ENCODE data around the gene MMP1. TPM values are rescaled to one million over a fixed set of nuclear protein-coding genes. Genes with fewer than 3 reads are reported as not detected.

The MMP1 gene
- polyA plus RNA-seq (81.5 to 158 TPM (median 107 TPM) in 3 replicates), polyA minus RNA-seq (29.2 to 105 TPM (median 63.0 TPM) in 3 replicates)
- polyA plus RNA-seq (2011; ENCODE audit: low read depth), result 8.7 TPM
- polyA plus RNA-seq (2011; cell fraction: cytosol; rRNA removed), result 24.4 and 29.6 TPM in 2 replicates
- 121 and 131 TPM in 2 replicates for polyA plus RNA-seq (2011; cell fraction: nucleus; rRNA removed)
- polyA plus RNA-seq (2012; ENCODE audit: low replicate concordance), result 14.7 and 75.0 TPM in 2 replicates
- polyA minus RNA-seq (2011; cell fraction: cytosol; rRNA and poly(A)+ RNA removed), result 20.9 TPM
- polyA minus RNA-seq (2011; cell fraction: nucleus; rRNA and poly(A)+ RNA removed), result 46.0 and 86.9 TPM in 2 replicates

DNA sequence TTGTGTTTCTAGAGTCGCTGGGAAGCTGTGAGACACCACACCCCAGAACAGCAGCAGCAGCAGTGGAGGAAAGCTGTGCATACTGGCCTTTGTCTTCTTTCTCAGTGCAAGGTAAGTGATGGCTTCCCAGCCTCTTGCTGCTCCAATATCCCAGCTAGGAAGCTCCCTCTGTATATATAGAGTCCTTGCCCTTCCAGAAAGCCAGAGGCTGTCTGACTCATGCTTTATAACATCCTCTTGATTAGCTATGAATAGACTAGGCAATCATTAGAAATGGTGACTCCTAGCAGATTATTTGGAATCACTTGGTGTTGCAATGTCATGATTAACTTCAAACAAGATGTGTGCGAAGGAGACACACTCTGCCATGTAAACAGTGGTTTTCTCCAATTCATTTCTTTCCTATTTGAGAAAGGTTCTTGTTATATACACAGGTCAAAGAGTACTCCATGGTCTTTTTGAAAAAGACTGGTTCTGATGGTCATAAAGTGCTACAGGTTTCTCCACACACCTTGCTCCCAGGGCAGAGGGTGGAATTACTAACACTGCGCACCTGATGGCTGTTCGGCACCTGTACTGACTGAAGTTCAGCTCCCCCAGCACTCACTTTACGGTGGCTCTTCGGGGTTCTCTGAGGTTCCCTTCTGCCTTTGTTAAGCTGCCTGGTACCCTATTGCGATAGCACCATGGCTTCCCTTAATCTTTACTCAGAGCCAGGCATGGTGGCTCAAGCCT is at the start of gene MMP1:
TSS of gene MMP1 (minus strand) at position 149 of the 735 bp plus-strand sequence. CDS start at position 81, 68 bp downstream.
- H4K20me1 ChIP-seq (ENCODE audit: control insufficient read depth, extremely low read depth, insufficient read depth, low read length), result no peaks in the 10 kb centered on the region
- H3K4me1 ChIP-seq (ENCODE audit: control insufficient read depth, extremely low read depth, insufficient read depth, low read length), result peaks cover 16% of the 10 kb centered on the region
- H3K27ac ChIP-seq (ENCODE audit: control insufficient read depth, insufficient read depth, low read length), result no peak within 1 kb of the TSS
- H3K9ac ChIP-seq (ENCODE audit: control insufficient read depth, extremely low read depth, insufficient read depth, low read length), result no peak within 1 kb of the TSS
- H3K27me3 ChIP-seq (ENCODE audit: control insufficient read depth, extremely low read depth, insufficient read depth, low read length), result no peaks in the 10 kb centered on the region
- H3K79me2 ChIP-seq (ENCODE audit: control insufficient read depth, insufficient read depth, low read length), result no peaks in the 10 kb centered on the region
- H3K36me3 ChIP-seq (ENCODE audit: control insufficient read depth in 2 of 2, extremely low read depth in 1 of 2, insufficient read depth in 2 of 2, low read length in 2 of 2), result no peaks in the 10 kb centered on the region
- H2AFZ ChIP-seq (ENCODE audit: control insufficient read depth, low read length), result no peak within 1 kb of the TSS
- no peaks in the 10 kb centered on the region for H3K9me3 ChIP-seq (ENCODE audit: control insufficient read depth, low read depth, low read length)
- peak; percentile 93 for FAIRE-seq
- H3K9me1 ChIP-seq (ENCODE audit: control insufficient read depth, extremely low read depth, insufficient read depth, low read length), result no peaks in the 10 kb centered on the region
- no peak for TF ChIP-seq EZH2 (IDR thresholded peaks at IDR 0.05; ENCODE audit: low read length)
- TF ChIP-seq, protein P1, sequence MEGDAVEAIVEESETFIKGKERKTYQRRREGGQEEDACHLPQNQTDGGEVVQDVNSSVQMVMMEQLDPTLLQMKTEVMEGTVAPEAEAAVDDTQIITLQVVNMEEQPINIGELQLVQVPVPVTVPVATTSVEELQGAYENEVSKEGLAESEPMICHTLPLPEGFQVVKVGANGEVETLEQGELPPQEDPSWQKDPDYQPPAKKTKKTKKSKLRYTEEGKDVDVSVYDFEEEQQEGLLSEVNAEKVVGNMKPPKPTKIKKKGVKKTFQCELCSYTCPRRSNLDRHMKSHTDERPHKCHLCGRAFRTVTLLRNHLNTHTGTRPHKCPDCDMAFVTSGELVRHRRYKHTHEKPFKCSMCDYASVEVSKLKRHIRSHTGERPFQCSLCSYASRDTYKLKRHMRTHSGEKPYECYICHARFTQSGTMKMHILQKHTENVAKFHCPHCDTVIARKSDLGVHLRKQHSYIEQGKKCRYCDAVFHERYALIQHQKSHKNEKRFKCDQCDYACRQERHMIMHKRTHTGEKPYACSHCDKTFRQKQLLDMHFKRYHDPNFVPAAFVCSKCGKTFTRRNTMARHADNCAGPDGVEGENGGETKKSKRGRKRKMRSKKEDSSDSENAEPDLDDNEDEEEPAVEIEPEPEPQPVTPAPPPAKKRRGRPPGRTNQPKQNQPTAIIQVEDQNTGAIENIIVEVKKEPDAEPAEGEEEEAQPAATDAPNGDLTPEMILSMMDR (optimal IDR thresholded peaks at IDR 0.05 in 1 of 3, IDR thresholded peaks at IDR 0.05 in 1 of 3, conservative IDR thresholded peaks at IDR 0.05 in 1 of 3; ENCODE audit: extremely low read depth in 1 of 3, insufficient read depth in 2 of 3, low read length in 3 of 3), result no peak
- dilution Hi-C loops (cut with MboI; ENCODE audit: extremely low pct_ligation_motif_present, low sequenced_read_pairs), result no loop called here
- H3K4me3 ChIP-seq (ENCODE audit: control insufficient read depth in 2 of 3, extremely low read depth in 1 of 3, insufficient read depth in 2 of 3, low read depth in 1 of 3, low read length in 3 of 3), result no peak within 1 kb of the TSS
- no peak for DNase-seq (ENCODE audit: low read depth, low spot score)
- H3K4me2 ChIP-seq (ENCODE audit: control insufficient read depth, extremely low read depth, insufficient read depth, low read depth, low read length), result peak within 1 kb of the TSS; percentile 2

DNA sequence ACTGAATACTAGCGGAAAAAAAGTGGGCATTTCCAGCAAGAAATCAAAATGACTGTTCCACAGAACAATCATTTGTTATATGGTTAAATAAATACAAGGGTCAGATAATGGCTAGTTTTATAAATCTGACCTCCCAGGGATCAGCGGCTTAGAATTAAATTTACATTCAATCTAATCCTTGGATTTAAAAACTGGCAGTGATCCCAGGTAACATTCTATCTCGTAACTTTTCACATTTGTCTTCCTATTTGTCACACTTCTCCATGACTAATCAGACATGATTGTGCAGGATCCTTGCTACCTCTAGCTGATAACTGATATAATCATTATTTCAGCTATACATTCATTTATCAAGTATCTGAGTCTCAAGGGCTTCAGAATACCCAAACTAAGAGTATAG is 48.3 kb upstream of the MMP1 start:
- dilution Hi-C loops (cut with MboI; ENCODE audit: extremely low pct_ligation_motif_present, low sequenced_read_pairs), result no loop called here

More for the DNA sequence above, 48.3 kb upstream of the MMP1 start:
- no peaks in the 10 kb centered on the region for H3K9me3 ChIP-seq (ENCODE audit: control insufficient read depth, low read depth, low read length)
- no peaks in the 10 kb centered on the region for H3K27me3 ChIP-seq (ENCODE audit: control insufficient read depth, extremely low read depth, insufficient read depth, low read length)
- FAIRE-seq (no peak), DNase-seq (ENCODE audit: low read depth, low spot score) (no peak)
- H3K79me2 ChIP-seq (ENCODE audit: control insufficient read depth, insufficient read depth, low read length), result no peaks in the 10 kb centered on the region
- no peaks in the 10 kb centered on the region for H4K20me1 ChIP-seq (ENCODE audit: control insufficient read depth, extremely low read depth, insufficient read depth, low read length)
- H3K9me1 ChIP-seq (ENCODE audit: control insufficient read depth, extremely low read depth, insufficient read depth, low read length), result no peaks in the 10 kb centered on the region
- no peak overlapping the region for H3K27ac ChIP-seq (ENCODE audit: control insufficient read depth, insufficient read depth, low read length)
- no peaks in the 10 kb centered on the region for H3K36me3 ChIP-seq (ENCODE audit: control insufficient read depth in 2 of 2, extremely low read depth in 1 of 2, insufficient read depth in 2 of 2, low read length in 2 of 2)
- H3K4me3 ChIP-seq (ENCODE audit: control insufficient read depth in 2 of 3, extremely low read depth in 1 of 3, insufficient read depth in 2 of 3, low read depth in 1 of 3, low read length in 3 of 3), result no peak overlapping the region
- H3K4me2 ChIP-seq (ENCODE audit: control insufficient read depth, extremely low read depth, insufficient read depth, low read depth, low read length), result peak overlapping the region; percentile 52
- no peak for TF ChIP-seq EZH2 (IDR thresholded peaks at IDR 0.05; ENCODE audit: low read length)
- H3K4me1 ChIP-seq (ENCODE audit: control insufficient read depth, extremely low read depth, insufficient read depth, low read length), result peaks cover 48% of the 10 kb centered on the region
- H3K9ac ChIP-seq (ENCODE audit: control insufficient read depth, extremely low read depth, insufficient read depth, low read length), result no peak overlapping the region
- no peak overlapping the region for H2AFZ ChIP-seq (ENCODE audit: control insufficient read depth, low read length)

Data from keratinocyte (primary cell).